ENCODE data around the gene MX1. TPM values are rescaled to one million over a fixed set of nuclear protein-coding genes. Genes with fewer than 3 reads are reported as not detected.

The MX1 gene
- total RNA-seq, 1 donor from 2014 or later: 16.7 TPM

- peaks cover 0 to 35% of the 10 kb centered on the region in 2 donors for H3K36me3 ChIP-seq
- peaks cover 4% of the 10 kb centered on the region for H3K4me1 ChIP-seq
- no peak overlapping the region for H3K4me3 ChIP-seq
- intact Hi-C loops (cut with DNase I): no loop called here
- H3K27ac ChIP-seq: no peak overlapping the region
- H3K9me3 ChIP-seq: no peaks in the 10 kb centered on the region
- TF ChIP-seq POLR2A (IDR thresholded peaks at IDR 0.05): no peak
- TF ChIP-seq POLR2AphosphoS5 (IDR thresholded peaks at IDR 0.05; ENCODE audit: insufficient read depth in 1 of 2, low read depth in 1 of 2): no peak
- TF ChIP-seq CTCF (IDR thresholded peaks at IDR 0.05): no peak
- no peak for DNase-seq (ENCODE audit: extremely low spot score in 2 of 2)
- no peaks in the 10 kb centered on the region for H3K27me3 ChIP-seq
Observed at GRCh38 chr21:41381731-41382130, 44.3 kb upstream of the MX1 start.

GRCh38 chr21:41387042-41387819 lies 38.8 kb upstream of the MX1 start:
- no peaks in the 10 kb centered on the region for H3K27me3 ChIP-seq
- TF ChIP-seq POLR2AphosphoS5 (IDR thresholded peaks at IDR 0.05; ENCODE audit: insufficient read depth in 1 of 2, low read depth in 1 of 2) (no peak), CTCF (IDR thresholded peaks at IDR 0.05) (no peak), POLR2A (IDR thresholded peaks at IDR 0.05) (no peak)
- DNase-seq (ENCODE audit: extremely low spot score in 2 of 2): no peak
- H3K9me3 ChIP-seq: no peaks in the 10 kb centered on the region
- peaks cover 13% of the 10 kb centered on the region for H3K4me1 ChIP-seq
- H3K27ac ChIP-seq: peak overlapping the region; percentile 62
- intact Hi-C loops (cut with DNase I): no loop called here
- no peak overlapping the region for H3K4me3 ChIP-seq
- H3K36me3 ChIP-seq: peaks cover 0 to 8% of the 10 kb centered on the region in 2 donors

GRCh38 chr21:41387824-41388223 lies 38.2 kb upstream of the MX1 start:
- no peak for DNase-seq (ENCODE audit: extremely low spot score in 2 of 2)
- Histone ChIP-seq H3K27ac (peak overlapping the region; percentile 62), H3K4me1 (peaks cover 13% of the 10 kb centered on the region), H3K9me3 (no peaks in the 10 kb centered on the region), H3K36me3 (peaks cover 0 to 2% of the 10 kb centered on the region in 2 donors), H3K27me3 (no peaks in the 10 kb centered on the region), H3K4me3 (no peak overlapping the region)
- TF ChIP-seq POLR2AphosphoS5 (IDR thresholded peaks at IDR 0.05; ENCODE audit: insufficient read depth in 1 of 2, low read depth in 1 of 2): no peak
- no peak for TF ChIP-seq POLR2A (IDR thresholded peaks at IDR 0.05)
- no peak for TF ChIP-seq CTCF (IDR thresholded peaks at IDR 0.05)
- intact Hi-C loops (cut with DNase I): no loop called here

- intact Hi-C loops (cut with DNase I): no loop called here
- Histone ChIP-seq H3K36me3 (no peaks in the 10 kb centered on the region), H3K27ac (peak overlapping the region; percentile 62)
Observed at GRCh38 chr21:41388259-41388658, 37.8 kb upstream of the MX1 start.

More at GRCh38 chr21:41388259-41388658, 37.8 kb upstream of the MX1 start:
- Histone ChIP-seq H3K4me1 (peaks cover 13% of the 10 kb centered on the region), H3K9me3 (no peaks in the 10 kb centered on the region), H3K27me3 (no peaks in the 10 kb centered on the region), H3K4me3 (no peak overlapping the region)
- DNase-seq (ENCODE audit: extremely low spot score in 2 of 2): no peak
- TF ChIP-seq POLR2AphosphoS5 (IDR thresholded peaks at IDR 0.05; ENCODE audit: insufficient read depth in 1 of 2, low read depth in 1 of 2) (no peak), POLR2A (IDR thresholded peaks at IDR 0.05) (no peak), CTCF (IDR thresholded peaks at IDR 0.05) (no peak)
